ENCODE results near the gene MFSD6L.
"Not testable (repeated sequence)": the region's sequence is repeated elsewhere in the genome, so short reads cannot be mapped to it uniquely, and the experiment has no call there.

Gene MFSD6L

DNA sequence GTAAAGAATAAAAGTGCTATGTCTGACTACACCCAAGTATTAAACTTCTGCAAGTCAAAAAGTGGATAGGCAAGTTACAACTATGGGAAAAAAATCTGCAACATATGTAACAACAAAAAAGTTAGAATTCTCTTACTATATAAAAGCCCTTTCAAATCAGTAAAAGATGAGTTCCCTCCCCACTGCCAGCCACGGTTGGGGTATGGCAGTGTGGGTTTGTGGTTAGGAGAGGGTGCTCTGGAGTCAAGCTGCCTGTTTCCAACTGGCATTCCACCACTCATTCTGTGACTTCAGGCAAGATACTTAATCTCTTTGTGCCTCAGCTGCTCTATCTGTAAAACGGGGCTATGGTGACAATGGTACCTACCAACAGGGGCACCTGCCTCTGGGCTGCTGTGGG lies 26.6 kb upstream of the MFSD6L start:
- DNase-seq, result no peak

DNA sequence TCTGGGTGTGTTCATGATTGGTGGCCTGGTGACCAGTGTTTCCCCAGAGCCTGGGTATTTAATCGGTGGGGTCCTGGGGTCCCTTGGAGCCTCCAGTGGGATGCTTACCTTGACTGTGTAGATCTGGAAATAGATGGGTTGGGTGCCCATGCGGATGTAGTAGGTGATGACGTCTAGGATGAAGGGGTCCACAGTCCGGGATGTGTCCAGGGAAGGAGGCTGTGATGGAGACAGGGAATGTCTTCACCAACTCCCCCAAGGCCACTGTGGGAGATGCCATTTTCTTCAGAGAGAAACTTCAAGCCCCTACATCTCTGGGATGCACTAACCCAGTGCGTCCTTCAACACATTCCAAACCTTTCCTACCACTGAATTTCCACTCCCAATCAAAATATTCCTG lies 24.1 kb upstream of the MFSD6L start:
- no peak for DNase-seq

DNA sequence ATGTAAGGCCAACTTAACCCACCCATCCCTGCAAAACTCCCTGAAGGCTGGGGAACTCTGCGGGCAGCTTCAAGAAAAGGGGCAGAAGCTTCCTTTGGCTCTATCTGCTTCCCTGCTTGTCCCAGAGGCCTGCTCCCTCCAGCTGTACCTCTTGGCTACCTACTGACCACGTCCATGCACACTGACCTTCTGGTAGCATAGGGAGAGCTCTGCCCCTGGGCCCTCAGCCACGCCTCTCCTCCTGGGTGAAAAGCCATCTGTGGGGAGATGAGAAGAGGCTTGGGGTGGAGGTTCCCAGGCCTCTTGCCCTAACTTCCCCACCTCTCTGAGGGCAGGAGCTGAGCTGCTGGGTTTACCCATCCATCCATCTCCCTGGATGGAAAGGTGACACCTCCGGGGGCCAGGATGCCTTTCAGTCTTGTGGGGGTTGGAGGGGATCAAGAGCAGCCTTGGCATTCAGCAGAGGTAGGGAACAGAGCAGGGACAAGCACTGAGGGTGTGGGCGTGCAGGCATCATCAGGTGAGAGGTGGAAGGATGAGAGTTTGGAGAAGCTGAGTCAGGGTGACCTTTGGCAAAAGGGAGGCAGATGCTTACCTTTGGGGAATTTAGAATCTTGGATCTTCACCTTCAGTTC lies 23.4 kb upstream of the MFSD6L start:
- no peak for DNase-seq

DNA sequence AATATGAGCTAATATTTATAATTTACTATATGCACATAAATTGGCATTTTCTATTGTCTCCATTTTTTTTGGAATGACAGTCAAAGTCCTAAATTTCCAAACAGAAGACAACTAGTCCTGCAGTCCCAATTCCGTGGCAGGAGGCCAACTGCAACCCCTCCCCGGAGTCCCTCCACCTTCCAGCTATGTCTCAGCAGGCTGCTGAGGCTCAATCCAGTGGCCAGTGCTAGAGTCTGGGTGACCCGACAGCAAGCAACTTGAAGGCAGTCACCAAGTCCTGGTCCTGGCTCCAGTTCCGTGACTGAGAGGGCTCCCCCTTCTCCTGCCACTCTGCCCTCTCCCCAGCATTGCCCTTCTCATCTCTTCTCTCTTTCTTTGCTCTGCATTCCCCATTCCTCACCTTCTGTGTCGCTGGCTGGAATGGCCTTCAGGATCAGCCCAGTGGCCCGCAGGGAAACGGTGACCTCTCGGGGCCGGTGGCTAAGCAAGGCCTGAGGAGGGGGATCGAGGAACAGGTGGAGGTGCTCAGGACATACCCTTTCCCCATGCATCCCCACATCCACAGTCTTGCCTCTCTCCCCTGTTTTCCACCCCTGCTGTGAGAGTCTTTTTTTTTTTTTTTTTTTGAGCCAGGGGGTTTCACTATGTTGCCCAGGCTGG lies 22.4 kb upstream of the MFSD6L start:
- no peak for DNase-seq

DNA sequence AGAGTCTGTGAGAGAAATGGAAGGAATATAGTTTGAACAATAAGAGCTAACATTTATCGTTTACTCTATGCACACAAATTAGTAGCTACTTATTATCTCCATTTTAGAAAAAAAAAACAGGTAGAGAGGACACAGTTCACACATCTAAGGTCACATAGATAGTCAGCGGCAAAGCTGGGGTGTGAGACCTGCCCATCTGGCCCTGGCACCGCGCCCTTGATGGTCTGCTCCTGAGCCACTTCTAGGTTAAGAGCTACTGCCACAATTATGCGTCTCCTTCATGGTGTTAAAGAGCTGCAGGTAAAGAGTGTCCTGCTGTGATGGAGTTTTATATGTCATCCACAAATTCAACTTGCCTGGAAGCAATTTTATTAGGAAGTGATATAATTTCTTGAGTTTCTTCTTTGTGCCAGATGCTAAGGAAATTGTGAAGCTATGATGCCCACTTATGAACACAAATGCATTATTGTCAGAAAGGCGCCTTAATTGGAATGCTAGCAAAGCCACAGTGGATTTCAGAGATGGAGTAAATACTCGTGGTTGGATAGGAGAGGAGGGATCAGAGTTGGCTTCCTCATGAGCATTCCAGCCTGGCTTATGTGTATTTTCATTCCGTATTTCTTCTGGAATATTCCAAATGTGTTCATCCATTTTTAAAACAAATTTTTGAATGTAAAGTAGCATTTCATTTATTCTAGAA lies 21.3 kb upstream of the MFSD6L start:
- DNase-seq, result no peak

DNA sequence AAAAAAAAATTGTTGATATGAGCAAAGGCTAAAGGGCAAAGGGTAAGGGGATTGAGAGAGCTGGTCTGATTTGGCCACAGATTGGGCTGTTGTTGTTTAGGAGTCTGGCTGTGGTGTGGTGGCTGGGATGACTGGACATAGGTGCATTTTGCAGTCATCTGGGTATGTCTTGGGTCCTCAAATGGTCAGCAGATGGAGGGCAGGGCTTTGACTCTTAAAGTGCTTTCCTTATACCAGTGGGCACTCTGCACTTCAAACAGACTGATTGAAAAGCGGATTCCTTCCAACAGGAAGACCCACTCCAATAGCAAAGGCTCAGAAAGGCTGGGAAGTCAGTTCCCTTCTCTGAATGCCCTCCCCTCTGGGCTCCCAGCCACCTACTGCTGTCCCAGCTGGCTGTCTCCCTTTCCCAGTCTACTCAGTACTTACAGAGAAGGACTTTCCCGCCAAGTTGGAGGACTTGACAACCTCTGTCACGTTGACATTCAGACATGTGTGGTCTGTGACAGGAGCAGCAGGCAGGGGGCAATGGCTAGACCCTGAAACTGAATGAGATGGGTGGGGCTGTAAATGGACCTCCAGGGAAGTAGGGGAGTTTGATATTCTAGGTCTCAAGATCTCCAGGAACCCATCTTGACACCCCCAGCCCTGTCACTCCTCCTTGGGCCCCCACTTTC lies 19.6 kb upstream of the MFSD6L start:
- no peak for DNase-seq

DNA sequence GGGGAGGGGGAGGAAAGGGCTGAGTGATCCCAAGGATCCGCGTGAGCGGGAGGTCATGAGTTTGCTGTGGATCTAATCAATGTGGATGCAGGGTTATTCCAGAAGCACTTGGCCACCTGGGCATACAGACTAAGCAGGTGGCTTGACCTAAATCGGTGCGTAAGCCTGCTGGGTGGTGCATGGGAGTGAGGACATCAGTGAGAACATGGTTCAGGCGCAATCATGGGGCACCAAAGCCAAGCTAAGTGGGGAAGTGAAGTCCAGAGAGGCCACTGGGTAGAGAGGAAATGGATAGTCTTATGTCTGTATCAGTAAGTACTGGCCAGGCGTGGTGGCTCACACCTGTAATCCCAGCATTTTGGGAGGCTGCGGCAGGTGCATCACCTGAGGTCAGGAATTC lies 18.9 kb upstream of the MFSD6L start:
- no peak for DNase-seq

DNA sequence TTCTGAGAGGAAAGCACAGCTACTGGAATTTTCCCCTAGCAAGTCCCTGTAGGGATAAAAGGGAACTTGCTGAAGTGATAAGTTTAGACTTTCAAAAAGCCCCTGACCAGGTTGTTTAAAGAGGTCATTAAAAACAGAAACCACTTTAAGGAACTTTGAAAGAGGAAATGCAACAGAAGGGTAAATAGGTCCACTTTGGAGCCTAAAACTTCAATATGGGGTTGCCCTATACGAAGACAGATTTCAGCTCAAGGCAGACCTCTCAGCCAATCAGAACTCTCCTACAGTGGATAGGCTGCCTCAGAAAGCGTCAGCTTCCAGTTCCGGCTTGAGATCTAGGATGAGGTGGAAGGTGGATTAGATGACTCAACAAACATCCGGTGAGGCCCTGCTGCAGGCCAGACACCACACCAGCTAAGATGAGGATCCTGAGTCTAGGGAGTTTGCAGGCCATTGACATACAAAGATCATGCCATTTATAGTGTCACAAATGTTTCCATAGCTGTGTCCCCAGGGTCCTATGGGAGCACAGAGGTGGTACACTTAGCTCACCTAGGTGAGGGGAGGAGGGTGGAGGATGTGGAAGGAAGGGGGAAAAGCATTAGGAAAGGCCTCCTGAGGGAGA lies 7.9 kb upstream of the MFSD6L start:
- no peak for DNase-seq

DNA sequence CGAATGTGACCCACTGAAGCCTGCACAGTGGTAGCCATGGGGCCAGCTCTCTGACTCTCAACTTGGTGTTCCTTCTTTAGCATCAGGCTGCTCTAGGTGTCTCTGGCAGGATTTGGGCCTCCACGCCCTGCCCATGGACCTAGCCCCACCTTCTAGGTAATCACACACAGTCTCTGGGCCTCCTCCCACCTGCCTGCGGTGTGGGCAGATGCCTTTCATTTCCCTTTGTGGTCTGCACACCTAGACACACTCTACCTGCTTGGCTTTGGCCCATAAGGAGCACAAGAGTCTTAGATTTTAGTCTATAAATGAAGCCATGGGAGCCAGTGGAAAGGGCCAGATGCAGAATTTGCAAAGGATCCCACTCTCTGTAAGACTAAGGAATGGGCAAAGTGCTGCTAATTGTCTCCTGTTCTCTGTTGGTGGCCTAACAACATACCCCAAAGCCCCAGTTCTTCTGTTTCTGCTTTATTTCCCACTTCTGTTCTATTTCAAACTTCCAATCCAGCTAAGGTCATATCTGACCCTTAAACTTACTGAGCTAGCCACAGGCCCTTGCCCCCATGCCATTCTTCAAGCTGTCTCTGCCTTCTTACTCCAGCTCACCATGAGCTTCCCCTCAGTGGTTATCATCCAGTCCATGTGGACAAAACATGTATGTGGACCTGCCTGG lies 7.2 kb upstream of the MFSD6L start:
- no peak for DNase-seq

DNA sequence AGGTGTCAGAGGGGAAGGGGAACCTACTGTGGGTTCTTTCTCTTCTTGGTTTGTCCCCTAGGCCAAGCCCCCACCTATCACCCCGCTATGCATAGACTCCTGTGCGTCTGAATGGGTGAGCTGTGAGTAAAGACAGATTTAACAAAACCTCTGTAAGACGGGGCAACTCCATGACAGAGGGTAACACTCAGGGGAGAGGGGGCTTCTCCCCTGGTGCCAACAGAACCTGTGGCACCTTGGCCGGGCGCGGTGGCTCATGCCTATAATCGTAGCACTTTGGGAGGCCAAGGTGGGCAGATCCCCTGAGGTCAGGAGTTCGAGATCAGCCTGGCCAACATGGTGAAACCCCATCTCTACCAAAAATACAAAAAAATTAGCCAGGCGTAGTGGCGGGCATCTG lies 6.2 kb upstream of the MFSD6L start:
- not testable (repeated sequence) for DNase-seq

DNA sequence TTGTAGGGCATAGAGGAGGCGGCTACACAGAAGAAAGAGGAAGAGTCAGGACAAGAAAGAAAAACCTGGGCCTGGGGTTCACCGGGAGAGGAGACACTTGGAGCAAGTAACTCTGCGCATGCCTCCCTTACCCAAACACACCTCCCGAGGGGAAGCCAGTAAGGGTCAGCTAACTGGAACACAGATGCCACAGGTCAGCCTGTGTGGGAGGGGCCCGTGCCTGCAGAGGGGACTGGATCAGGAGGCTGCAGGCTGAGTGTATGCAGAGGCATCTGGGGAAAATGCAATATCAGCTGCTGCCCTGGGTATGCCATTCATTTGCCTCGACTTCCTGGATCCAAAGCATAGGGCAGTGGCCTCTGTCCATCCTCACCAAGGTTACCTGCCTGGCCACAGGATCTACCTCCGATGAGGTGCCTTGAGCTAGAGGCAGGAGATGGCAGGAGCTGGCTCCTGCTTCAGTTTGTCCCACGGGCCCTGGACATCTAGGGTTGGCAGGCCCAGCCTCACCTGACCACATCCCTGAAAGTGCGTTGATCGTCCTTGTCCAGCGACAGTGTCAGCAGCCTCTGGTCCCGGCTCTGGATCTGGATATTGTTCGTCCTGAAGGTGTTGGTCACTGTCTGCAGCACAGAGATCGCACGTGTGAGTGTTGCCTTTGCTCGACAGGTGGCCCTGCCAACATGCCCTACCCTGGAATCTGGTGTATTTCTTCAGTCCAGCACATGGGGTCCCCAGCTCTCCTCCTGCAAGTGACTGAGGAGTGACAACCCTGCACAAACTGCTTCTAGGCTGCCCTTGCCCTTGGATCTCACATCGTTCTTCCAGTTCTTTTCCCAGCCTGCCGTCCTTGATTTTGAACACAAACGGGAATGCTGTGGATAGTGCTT lies 4.6 kb upstream of the MFSD6L start:
- no peak for DNase-seq

DNA sequence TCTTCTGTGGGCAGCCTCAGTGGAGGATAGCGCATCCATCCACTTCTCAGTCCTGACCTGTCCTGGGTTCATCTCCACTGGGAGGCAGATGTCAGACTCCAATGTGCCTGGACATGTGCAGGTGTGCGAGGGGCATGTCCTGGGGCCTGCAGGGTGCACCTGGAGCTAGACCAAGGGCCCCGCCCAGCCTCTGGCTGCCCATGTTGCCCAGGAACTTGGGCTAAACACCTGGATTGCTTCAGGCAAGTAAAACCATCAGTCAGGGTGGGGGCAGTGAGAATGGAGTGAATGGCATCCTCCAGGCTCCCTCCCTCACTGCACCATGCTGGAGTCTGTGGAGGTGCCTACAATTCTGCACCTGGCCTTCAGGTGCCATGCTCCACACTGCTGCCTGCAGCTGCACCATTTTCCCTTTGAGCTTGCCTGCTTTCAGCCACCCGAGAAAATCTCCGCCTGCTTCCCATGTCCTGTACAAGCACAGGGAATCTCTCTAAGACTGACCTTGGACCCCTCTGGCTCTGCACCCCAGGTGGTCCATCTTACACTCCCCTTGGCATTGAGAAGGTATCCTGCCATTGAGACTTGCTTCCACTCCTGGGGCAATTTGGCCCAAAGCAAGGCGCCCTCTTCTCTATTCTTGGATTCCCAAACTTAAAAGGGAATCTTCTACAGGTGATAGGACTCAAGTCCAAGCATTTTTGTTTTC lies 2.1 kb upstream of the MFSD6L start:
- no peak for DNase-seq

DNA sequence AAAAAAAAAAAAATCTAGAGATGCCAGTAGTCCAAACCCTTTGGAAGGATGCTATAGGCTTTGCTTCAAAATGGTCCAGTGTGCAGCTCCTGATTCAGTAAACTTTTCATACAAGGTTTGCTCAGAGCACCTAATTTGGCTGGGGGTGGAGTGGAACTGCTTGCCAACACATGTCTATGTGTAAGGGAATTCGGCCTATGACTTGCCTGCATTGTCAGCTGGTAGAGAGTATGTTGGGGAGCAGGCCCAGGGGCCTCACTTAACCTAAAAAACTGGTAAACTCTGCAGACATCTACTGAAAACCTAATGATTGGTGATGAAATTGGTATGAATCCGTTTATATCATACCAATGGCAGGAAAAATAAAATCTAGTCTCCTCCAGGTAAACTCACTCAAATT lies 1.5 kb upstream of the MFSD6L start:
- no peak for DNase-seq

DNA sequence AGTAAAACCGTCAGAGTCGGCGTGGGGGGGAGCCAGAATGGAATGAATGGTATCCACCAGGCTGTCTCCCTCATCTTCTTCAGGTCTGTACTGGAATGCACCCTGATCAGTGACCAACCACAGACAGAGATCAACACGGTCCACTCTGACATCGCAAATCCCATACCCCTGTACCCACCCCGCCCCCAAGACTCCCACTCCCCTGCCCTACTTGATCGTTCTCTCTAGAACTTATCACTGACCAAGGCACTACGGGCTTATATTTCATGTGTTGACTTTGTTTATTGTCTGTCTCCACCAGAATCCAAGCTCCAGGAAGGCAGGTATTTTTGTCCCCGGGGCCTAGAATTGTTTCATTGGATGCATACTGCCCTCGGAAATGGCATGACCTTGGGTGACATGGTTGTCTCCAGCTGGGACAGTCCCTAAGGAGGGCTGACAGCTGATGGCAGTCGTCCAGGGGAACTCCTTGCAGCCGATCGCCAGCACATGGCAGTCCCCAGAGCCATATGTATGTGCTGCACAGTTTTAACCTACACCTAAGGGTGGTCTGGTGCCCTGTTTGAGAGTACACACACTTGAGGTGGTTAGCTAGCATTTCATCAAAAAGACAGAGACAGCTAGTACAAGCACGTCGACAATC lies 526 bp upstream of the MFSD6L start:
- no peak for DNase-seq

DNA sequence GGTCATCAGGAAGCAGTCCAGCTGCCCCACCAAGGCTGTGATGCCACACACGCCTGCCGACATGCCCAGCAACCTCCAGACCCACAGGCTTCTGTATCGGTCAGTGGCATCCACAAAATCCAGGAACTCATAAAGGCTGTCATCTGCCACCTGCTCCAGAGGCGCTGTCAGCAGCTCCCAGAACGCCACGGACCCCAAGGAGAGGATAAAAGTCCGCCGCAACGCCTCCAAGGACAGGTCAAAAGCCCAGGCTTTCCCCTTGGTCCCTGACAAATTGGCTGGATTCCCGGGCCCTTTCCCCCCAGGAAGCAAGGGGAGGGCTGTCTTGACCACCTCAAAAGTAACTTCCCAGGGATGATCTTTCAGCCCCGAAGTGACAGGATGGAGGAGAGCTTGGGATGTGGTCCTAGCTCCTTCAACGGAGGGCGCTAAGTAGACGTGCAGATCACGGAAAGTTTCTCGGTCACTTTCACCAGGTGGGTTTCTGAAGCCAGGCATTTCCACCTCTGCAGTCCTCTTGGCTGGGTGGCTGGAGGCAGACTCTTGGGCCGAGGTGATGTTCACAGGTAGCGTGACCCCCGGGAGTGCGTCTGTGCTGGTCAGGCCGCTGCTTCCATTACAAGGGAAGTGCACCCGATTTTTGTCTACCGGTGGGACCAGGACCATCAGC lies 854 bp downstream of the MFSD6L start:
- no peak for DNase-seq

DNA sequence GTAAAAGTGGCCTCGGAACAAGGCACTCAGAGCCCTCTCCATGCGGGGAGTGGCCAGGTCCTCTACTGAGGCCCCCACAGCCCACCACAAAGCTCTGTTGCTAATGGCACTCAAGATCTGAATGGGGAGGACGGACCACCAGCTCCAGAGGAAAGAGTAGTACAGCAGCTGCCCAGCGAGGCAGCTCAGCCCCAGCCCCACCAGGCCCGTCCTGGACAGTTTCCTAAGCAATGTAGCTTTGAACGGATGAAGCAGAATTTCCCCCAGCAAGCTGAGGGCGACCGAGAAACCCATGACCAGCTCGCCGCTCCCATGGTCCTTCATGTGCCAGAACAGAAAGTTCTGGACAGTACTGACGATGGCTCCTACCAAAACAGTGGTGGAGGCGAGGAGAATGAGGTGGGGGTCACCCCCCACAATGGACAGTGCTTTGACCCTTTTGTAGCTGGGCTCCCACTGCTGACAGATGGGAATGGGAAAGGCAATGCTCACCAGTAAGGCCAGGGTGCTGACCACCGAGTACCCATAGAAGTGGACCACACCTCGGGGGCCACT lies 1.5 kb downstream of the MFSD6L start:
- DNase-seq, result no peak

DNA sequence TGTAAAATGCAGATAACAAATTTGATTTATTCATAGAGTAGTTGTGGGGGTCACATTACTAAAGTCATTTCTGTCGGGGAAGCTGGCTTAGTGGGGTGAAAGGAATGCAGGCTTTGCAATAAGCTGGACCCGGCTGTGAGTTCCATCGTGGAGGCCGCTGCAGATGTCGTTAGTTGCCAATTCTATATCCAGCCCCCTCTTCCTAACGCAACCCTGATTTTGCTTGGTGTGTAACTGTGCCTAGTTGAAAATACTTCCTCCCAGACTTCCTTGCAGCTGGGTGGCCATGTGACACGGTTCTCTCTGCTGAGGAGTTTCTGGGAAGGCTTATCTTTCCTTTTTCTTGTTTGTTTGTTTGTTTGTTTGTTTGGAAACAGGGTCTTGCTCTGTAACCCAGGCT lies 4.5 kb downstream of the MFSD6L start:
- no peak for DNase-seq

DNA sequence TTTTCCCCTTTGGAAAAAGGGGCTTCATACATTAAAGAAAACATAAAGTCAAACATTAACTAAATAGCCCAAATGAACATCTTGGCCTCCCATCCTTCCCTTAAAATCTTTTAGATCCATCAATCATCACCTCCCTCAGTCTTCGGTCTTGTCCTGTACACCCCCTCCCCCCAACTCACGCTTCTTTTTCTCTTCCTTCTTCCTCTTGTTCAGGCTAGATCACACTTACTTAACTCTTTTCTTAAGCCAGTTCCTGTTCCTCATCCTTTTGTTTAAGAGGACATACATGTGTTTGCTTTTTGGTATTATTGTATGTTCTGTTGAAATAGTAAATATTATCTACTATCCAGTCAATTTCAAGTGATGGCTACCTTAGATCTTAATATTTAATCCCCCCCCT lies 5.5 kb downstream of the MFSD6L start:
- DNase-seq, result no peak

DNA sequence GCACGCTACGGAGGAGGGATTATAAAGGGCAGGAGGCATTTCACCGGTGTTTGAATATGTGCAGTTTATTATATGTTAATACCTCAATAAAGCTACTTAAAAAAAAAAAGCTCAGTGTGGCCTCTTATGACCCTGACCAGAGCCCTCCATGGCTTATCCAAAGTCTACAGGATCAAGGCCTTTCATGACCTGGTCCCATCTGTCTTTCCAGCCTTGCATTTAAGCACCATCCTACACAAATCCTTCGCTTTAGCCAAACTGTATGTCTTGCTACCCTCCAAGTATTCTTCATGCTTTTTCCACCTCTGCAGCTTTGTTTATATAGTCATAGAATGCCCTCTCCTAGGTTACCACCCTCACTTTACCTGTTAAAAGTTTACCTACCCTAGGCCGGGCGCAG lies 6.5 kb downstream of the MFSD6L start:
- DNase-seq, result no peak

DNA sequence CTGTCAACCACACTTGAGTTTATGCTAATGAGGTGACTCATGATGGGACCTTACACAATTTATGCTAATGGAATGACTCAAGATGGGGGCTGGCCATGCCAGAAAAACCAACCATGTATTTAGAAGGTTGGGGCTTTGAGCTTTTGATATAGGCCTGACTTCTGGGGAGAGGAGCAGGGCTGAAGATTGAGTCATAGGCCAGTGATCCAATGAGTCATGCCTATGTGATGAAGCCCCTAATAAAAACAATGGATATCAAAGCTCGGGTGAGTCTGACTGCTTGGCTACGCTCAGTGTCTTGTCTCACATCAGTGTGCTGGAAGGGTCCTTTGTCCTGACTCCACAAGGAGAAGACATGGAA lies 7.3 kb downstream of the MFSD6L start:
- DNase-seq, result no peak
